K562 (cell line): ENCODE results near the gene SGSM2. TPM values are rescaled to one million over a fixed set of nuclear protein-coding genes. Genes with fewer than 3 reads are reported as not detected.

Experiments
- ATAC-seq: fragments of 200-7000 bp; cut with Tn5 transposase; 3 replicates; pipeline ENCODE4 v1.9.1; 2020; ENCODE audit warnings: moderate library complexity
- BruUV-seq: library from RNA; stranded (reverse); fragments of 400-500 nt; replicated peaks from 2 replicates; lab custom pipeline; 2021; lab: Mats Ljungman, UMichigan
- CTCF ChIA-PET: fragments of 300-600 bp; formaldehyde crosslinking; extraction: SDS; loops from one replicate; lab custom pipeline; 2021; ENCODE audit warnings: low intra/inter-chr PET ratio; lab: Yijun Ruan, JAX
- POLR2A ChIA-PET: fragments of 300-600, 350-650 bp; sonication (Branson Sonifier 250); formaldehyde crosslinking; extraction: SDS; loops from one replicate; lab custom pipeline; 2021; ENCODE audit warnings: antibody characterized with exemption, inconsistent platforms; lab: Yijun Ruan, JAX
- DNase-seq, 4 experiments: peaks; one replicate each; pipeline versions ENCODE4 v3.0.0 to v3.0.0-alpha.2; 2011 to 2018; ENCODE audit warnings: low spot score in 3 of 4, mixed read lengths in 3 of 4; ENCODE audit errors: extremely low read depth in 1 of 4
- FAIRE-seq: peaks from 2 replicates; lab custom pipeline; 2011; peaks lifted over from hg19 to GRCh38; lab: Jason Lieb, UNC
- H2AFZ ChIP-seq: 2 replicates; pipeline ENCODE4 v1.6.0; 2011; ENCODE audit warnings: low read depth, low read length, control low read depth, inconsistent platforms
- H3K27ac ChIP-seq: fragments of 200-600 bp; 3 replicates; pipeline ENCODE4 v1.8.0; 2011; ENCODE audit warnings: low read depth, mild to moderate bottlenecking, control low read depth, inconsistent platforms, low read length, moderate library complexity, mixed read lengths; ENCODE audit errors: extremely low read depth
- H3K27me3 ChIP-seq, 2 experiments: fragments of 300-600 bp in 1 of 2; 2 replicates in 1 of 2; 3 replicates in 1 of 2; pipeline versions ENCODE4 v1.6.0 to v1.8.0; 2011; ENCODE audit warnings: inconsistent platforms in 2 of 2, low read length in 2 of 2, mild to moderate bottlenecking in 1 of 2, mixed read lengths in 1 of 2, moderate library complexity in 1 of 2; ENCODE audit not compliant: control insufficient read depth in 2 of 2, insufficient read depth in 2 of 2
- H3K36me3 ChIP-seq: fragments of 300-600 bp; 3 replicates; pipeline ENCODE4 v1.8.0; 2011; ENCODE audit warnings: mild to moderate bottlenecking, low read length, inconsistent platforms; ENCODE audit not compliant: control insufficient read depth, insufficient read depth
- H3K4me1 ChIP-seq, 2 experiments: fragments of 200-600 bp in 1 of 2; replicated peaks in 1 of 2; 2 replicates in 1 of 2; 3 replicates in 1 of 2; pipeline versions ENCODE4 v1.5.1 to v1.8.0; 2011; ENCODE audit warnings: inconsistent platforms in 2 of 2, low read length in 2 of 2, mild to moderate bottlenecking in 1 of 2, mixed read lengths in 1 of 2, moderate library complexity in 1 of 2; ENCODE audit not compliant: control insufficient read depth in 2 of 2, insufficient read depth in 2 of 2
- H3K4me2 ChIP-seq: 2 replicates; pipeline ENCODE4 v1.6.1; 2011; ENCODE audit warnings: low read length, control low read depth, inconsistent platforms, mixed read lengths; ENCODE audit not compliant: insufficient read depth
- H3K4me3 ChIP-seq: fragments of 200-600 bp; sonication (generic), shearing (Covaris generic); 2 replicates; pipeline ENCODE4 v1.5.1; 2016; ENCODE audit warnings: control low read depth, inconsistent platforms
- H3K79me2 ChIP-seq: fragments of 200-600 bp; 3 replicates; pipeline ENCODE4 v1.8.0; 2011; ENCODE audit warnings: low read length, inconsistent platforms; ENCODE audit not compliant: control insufficient read depth, insufficient read depth
- H3K9ac ChIP-seq, 2 experiments: 2 replicates each; pipeline versions ENCODE4 v1.6.0 to v1.6.1; 2011; ENCODE audit warnings: low read depth in 2 of 2, low read length in 2 of 2, control low read depth in 1 of 2, inconsistent platforms in 1 of 2, mild to moderate bottlenecking in 1 of 2, mixed read lengths in 1 of 2; ENCODE audit not compliant: insufficient read depth in 1 of 2
- H3K9me1 ChIP-seq: one replicate; pipeline ENCODE4 v1.6.0; 2011; ENCODE audit warnings: inconsistent platforms, mild to moderate bottlenecking, low read length, moderate library complexity; ENCODE audit not compliant: control insufficient read depth, insufficient read depth
- H3K9me3 ChIP-seq: replicated peaks from 2 replicates; pipeline ENCODE4 v1.5.1; 2011; ENCODE audit warnings: low read depth, low read length, inconsistent platforms; ENCODE audit not compliant: control insufficient read depth, insufficient read depth
- H4K20me1 ChIP-seq: replicated peaks from 2 replicates; pipeline ENCODE4 v1.6.1; 2011; ENCODE audit warnings: low read length, inconsistent platforms, mixed read lengths; ENCODE audit not compliant: control insufficient read depth, insufficient read depth
- CREM ChIP-seq: IDR thresholded peaks from 2 replicates; pipeline ENCODE4 v1.6.1; 2014; ENCODE audit warnings: antibody characterized with exemption, low read depth
- HNRNPL ChIP-seq: fragments of 200-400 bp; formaldehyde crosslinking; IDR thresholded peaks from 2 replicates; pipeline ENCODE4 v1.6.1; 2017; ENCODE audit warnings: low read depth, mild to moderate bottlenecking, low read length
- MTA3 ChIP-seq: fragments of 450-650 bp; formaldehyde crosslinking; IDR thresholded peaks from 2 replicates; pipeline ENCODE4 v1.6.1; 2017; ENCODE audit warnings: mild to moderate bottlenecking, borderline replicate concordance
- NONO ChIP-seq, 2 experiments: fragments of 200-400 bp in 1 of 2; fragments of 450-650 bp in 1 of 2; formaldehyde crosslinking in 1 of 2; IDR thresholded peaks; 2 replicates each; pipeline ENCODE4 v1.6.1; 2017; ENCODE audit warnings: low read depth in 2 of 2, mild to moderate bottlenecking in 2 of 2, moderate library complexity in 2 of 2, low read length in 1 of 2
- NRF1 ChIP-seq, 2 experiments: fragments of 450-650 bp; IDR thresholded peaks in 1 of 2; conservative IDR thresholded peaks in 1 of 2; 2 replicates each; pipeline ENCODE4 v1.6.1; 2014; ENCODE audit warnings: mild to moderate bottlenecking in 2 of 2
- PHF8 ChIP-seq: fragments of 200-600 bp; sonication (generic); IDR thresholded peaks from 2 replicates; pipeline ENCODE4 v1.6.1; 2012; ENCODE audit warnings: mixed run types, mild to moderate bottlenecking, inconsistent platforms, low read length, moderate library complexity, borderline replicate concordance
- ZNF121 ChIP-seq: sonication (generic); formaldehyde crosslinking; conservative IDR thresholded peaks from 2 replicates; pipeline ENCODE4 v1.8.0; 2022; ENCODE audit warnings: missing genetic modification reagents
- ZNF324 ChIP-seq: fragments of 250-450 bp; sonication (Bioruptor Pico); IDR thresholded peaks from 2 replicates; pipeline ENCODE4 v1.4.0; 2020; ENCODE audit warnings: mild to moderate bottlenecking
- WGBS: fragments of 100-300 bp; shearing (Covaris generic); methylation state at CpG from one replicate; pipeline ENCODE4 v1.1.6; 2016; ENCODE audit warnings: low coverage, mixed read lengths; ENCODE audit not compliant: insufficient coverage; ENCODE audit errors: missing lambda C conversion rate; 5-methylcytosine and 5-hydroxymethylcytosine counted together
- in situ Hi-C: fragments of 300-500 bp; cut with MboI; formaldehyde crosslinking; loops from 4 replicates; pipeline ENCODE4 v1.15.0; 2018; ENCODE audit warnings: inconsistent platforms, mixed read lengths
- intact Hi-C: fragments of 100-400 bp; cut with micrococcal nuclease; formaldehyde crosslinking; loops from 2 replicates; pipeline ENCODE4 v1.14.2; 2022
- polyA plus RNA-seq, 8 experiments: library from polyadenylated mRNA; depleted of rRNA in 4 of 8; stranded (reverse) in 5 of 8; unstranded in 3 of 8; fragments of >200 nt; fragmentation: Nextera tagmentation in 2 of 8; fragmentation: Illumina TruSeq in 1 of 8; extraction: Ambion mirVana in 2 of 8; extraction: Trizol in 1 of 8; gene quantifications; 2 replicates each; pipeline versions ENCODE4 v1.2.1 to v1.2.3, GENCODE V29; 2011 to 2014; ENCODE audit warnings: inconsistent platforms in 1 of 8, missing spikeins in 1 of 8
- total RNA-seq, 7 experiments: library from RNA; depleted of rRNA in 6 of 7; stranded (reverse); fragments of >200 nt in 6 of 7; fragmentation: Illumina TruSeq in 2 of 7; extraction: Trizol in 2 of 7; gene quantifications; 2 replicates each; pipeline versions ENCODE4 v1.2.1 to v1.2.3, GENCODE V29; 2011 to 2021; ENCODE audit warnings: low replicate concordance in 1 of 7
- TF ChIP-seq, protein P1 (sequence below), 2 experiments: fragments of 450-650 bp; IDR thresholded peaks; 2 replicates each; pipeline ENCODE4 v1.6.1; 2018; ENCODE audit warnings: mild to moderate bottlenecking in 2 of 2, low read depth in 1 of 2; ENCODE audit not compliant: partially characterized antibody in 2 of 2
- TF ChIP-seq, protein P2 (sequence below): fragments of 250-450 bp; sonication (Bioruptor Pico); IDR thresholded peaks from 2 replicates; pipeline ENCODE4 v1.5.0; 2022; ENCODE audit warnings: mild to moderate bottlenecking
- TF ChIP-seq, protein P3 (sequence below): fragments of 450-650 bp; IDR thresholded peaks from 2 replicates; pipeline ENCODE4 v1.6.1; 2016; ENCODE audit warnings: antibody characterized with exemption

The SGSM2 gene
- total and polyA plus RNA-seq, 9 of the 15 experiments (the other 6 are each of a cell fraction or from before 2014, with no cell fraction given): 0.20 to 26.3 (median 14.8) TPM

DNA sequence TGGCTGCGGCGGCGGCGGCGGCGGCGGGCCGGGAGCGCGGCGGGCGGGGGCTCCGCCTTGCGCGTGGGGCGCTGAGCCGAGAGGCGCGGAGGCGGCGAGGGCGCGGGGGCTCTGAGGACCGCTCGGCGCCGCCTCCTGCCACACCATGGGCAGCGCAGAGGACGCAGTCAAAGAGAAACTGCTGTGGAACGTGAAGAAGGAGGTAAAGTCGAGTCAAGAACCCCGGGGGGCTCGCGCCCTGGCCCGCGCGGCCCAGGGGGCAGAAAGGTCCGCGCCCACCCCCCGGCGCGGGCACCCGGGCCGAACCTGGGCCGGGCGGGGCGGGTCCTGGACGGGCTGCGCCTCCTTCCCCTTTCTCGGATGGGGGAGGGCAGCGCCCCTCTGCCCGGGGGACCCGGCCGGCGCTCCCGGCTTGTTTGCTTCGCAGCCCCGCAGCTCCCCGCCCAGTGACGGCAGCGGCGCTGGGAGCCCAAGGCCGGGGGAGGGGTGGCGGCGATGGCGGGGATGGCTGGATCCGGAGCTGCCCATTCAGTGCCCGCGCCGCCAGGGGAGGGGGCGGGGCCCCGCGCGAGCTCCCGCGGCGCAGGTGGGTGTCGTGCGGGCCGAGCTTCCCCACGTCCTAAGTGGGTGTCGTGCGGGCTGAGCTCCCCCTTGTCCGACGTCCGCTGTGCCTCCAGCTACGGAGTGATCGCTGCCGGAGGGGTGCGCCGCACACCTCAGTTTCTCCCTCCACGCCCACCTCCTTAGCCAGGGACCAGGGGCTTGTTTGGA lies 428 bp downstream of the SGSM2 start:
- POLR2A ChIA-PET: interaction anchor here (0.5 to 1.1 kb wide), 5 partner anchors 10 to 1995 kb away, joined by 3 to 5 read pairs (median 3); no protein-coding TSS in a partner anchor
- peak overlapping the region; percentile 72 for H2AFZ ChIP-seq
- peak overlapping the region; percentile 93 for H3K4me2 ChIP-seq
- DNase-seq (peak; percentile 42 to 76 (median 69)), ATAC-seq (peak; percentile 44), FAIRE-seq (no peak)
- H3K9me1 ChIP-seq: no peaks in the 10 kb centered on the region
- no TSS peak for BruUV-seq
- peaks cover 33% of the 10 kb centered on the region for H3K36me3 ChIP-seq
- no peaks in the 10 kb centered on the region for H3K27me3 ChIP-seq
- no peaks in the 10 kb centered on the region; the same call in 1 of the 2 replicates for H3K9me3 ChIP-seq
- peak overlapping the region; percentile 73 to 97; a peak in 3 of 4 replicates for H3K9ac ChIP-seq
- H4K20me1 ChIP-seq: no peaks in the 10 kb centered on the region
- peak overlapping the region; percentile 68 for H3K4me3 ChIP-seq
- CTCF ChIA-PET: no interaction called here
- in situ Hi-C loops (no loop called here), intact Hi-C loops (no loop called here)
- WGBS: 4% methylated on average over 15 of the region's 92 CpGs
- H3K27ac ChIP-seq: peak overlapping the region; percentile 81; the same call in 2 of the 3 replicates
- peaks cover 16 to 21% of the 10 kb centered on the region in 2 experiments; a peak in 4 of 5 replicates for H3K4me1 ChIP-seq
- H3K79me2 ChIP-seq: peaks cover 51% of the 10 kb centered on the region
- TF ChIP-seq ZNF324 (CRISPR knock-in tag) (no peak), NONO (IDR thresholded peaks at IDR 0.05; ENCODE audit: low read depth in 2 of 2, low read length in 1 of 2) (no peak), NRF1 (conservative IDR thresholded peaks at IDR 0.05 in 1 of 2, IDR thresholded peaks at IDR 0.05 in 1 of 2) (peak; percentile 28 to 41; a peak in 3 of 4 replicates), PHF8 (peak; percentile 45; the same call in 1 of the 2 replicates), CREM (0 out of 2 replicates have a peak, but pooled peaks have one; percentile 7), HNRNPL (peak; percentile 68; the same call in 1 of the 2 replicates), ZNF121 (no peak), MTA3 (0 out of 2 replicates have a peak, but pooled peaks have one; percentile 16)
- TF ChIP-seq, protein P1, sequence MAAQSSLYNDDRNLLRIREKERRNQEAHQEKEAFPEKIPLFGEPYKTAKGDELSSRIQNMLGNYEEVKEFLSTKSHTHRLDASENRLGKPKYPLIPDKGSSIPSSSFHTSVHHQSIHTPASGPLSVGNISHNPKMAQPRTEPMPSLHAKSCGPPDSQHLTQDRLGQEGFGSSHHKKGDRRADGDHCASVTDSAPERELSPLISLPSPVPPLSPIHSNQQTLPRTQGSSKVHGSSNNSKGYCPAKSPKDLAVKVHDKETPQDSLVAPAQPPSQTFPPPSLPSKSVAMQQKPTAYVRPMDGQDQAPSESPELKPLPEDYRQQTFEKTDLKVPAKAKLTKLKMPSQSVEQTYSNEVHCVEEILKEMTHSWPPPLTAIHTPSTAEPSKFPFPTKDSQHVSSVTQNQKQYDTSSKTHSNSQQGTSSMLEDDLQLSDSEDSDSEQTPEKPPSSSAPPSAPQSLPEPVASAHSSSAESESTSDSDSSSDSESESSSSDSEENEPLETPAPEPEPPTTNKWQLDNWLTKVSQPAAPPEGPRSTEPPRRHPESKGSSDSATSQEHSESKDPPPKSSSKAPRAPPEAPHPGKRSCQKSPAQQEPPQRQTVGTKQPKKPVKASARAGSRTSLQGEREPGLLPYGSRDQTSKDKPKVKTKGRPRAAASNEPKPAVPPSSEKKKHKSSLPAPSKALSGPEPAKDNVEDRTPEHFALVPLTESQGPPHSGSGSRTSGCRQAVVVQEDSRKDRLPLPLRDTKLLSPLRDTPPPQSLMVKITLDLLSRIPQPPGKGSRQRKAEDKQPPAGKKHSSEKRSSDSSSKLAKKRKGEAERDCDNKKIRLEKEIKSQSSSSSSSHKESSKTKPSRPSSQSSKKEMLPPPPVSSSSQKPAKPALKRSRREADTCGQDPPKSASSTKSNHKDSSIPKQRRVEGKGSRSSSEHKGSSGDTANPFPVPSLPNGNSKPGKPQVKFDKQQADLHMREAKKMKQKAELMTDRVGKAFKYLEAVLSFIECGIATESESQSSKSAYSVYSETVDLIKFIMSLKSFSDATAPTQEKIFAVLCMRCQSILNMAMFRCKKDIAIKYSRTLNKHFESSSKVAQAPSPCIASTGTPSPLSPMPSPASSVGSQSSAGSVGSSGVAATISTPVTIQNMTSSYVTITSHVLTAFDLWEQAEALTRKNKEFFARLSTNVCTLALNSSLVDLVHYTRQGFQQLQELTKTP (IDR thresholded peaks at IDR 0.05; ENCODE audit: low read depth in 1 of 2, partially characterized antibody in 2 of 2): no peak
- TF ChIP-seq, protein P2, sequence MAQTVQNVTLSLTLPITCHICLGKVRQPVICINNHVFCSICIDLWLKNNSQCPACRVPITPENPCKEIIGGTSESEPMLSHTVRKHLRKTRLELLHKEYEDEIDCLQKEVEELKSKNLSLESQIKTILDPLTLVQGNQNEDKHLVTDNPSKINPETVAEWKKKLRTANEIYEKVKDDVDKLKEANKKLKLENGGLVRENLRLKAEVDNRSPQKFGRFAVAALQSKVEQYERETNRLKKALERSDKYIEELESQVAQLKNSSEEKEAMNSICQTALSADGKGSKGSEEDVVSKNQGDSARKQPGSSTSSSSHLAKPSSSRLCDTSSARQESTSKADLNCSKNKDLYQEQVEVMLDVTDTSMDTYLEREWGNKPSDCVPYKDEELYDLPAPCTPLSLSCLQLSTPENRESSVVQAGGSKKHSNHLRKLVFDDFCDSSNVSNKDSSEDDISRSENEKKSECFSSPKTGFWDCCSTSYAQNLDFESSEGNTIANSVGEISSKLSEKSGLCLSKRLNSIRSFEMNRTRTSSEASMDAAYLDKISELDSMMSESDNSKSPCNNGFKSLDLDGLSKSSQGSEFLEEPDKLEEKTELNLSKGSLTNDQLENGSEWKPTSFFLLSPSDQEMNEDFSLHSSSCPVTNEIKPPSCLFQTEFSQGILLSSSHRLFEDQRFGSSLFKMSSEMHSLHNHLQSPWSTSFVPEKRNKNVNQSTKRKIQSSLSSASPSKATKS (CRISPR knock-in tag): no peak
- TF ChIP-seq, protein P3, sequence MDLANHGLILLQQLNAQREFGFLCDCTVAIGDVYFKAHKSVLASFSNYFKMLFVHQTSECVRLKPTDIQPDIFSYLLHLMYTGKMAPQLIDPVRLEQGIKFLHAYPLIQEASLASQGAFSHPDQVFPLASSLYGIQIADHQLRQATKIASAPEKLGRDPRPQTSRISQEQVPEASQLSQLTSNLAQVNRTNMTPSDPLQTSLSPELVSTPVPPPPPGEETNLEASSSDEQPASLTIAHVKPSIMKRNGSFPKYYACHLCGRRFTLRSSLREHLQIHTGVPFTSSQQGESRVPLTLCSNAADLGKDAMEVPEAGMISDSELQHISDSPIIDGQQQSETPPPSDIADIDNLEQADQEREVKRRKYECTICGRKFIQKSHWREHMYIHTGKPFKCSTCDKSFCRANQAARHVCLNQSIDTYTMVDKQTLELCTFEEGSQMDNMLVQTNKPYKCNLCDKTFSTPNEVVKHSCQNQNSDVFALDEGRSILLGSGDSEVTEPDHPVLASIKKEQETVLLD: no peak
